ENCODE data around the gene C19orf85.
"Not testable (repeated sequence)": the region's sequence is repeated elsewhere in the genome, so short reads cannot be mapped to it uniquely, and the experiment has no call there.

Gene C19orf85

GRCh38 chr19:55440411-55441105, 24.0 kb downstream of the C19orf85 start:
- TF ChIP-seq ZNF274 (IDR thresholded peaks at IDR 0.05; ENCODE audit: low read depth, low read length) = no peak
- H3K4me3 ChIP-seq (ENCODE audit: low read length) = no peak overlapping the region

- no peak for TF ChIP-seq ZNF274 (IDR thresholded peaks at IDR 0.05; ENCODE audit: low read depth, low read length)
- H3K4me3 ChIP-seq (ENCODE audit: low read length) = no peak overlapping the region
Measured at GRCh38 chr19:55439052-55439451, 25.5 kb downstream of the C19orf85 start.

- H3K4me3 ChIP-seq (ENCODE audit: low read length) = no peak overlapping the region
- no peak for TF ChIP-seq ZNF274 (IDR thresholded peaks at IDR 0.05; ENCODE audit: low read depth, low read length)
Measured at GRCh38 chr19:55437410-55437809, 27.1 kb downstream of the C19orf85 start.

- TF ChIP-seq ZNF274 (IDR thresholded peaks at IDR 0.05; ENCODE audit: low read depth, low read length) = no peak
- no peak overlapping the region for H3K4me3 ChIP-seq (ENCODE audit: low read length)
Measured at GRCh38 chr19:55436847-55437246, 27.7 kb downstream of the C19orf85 start.

GRCh38 chr19:55435020-55435419, 29.5 kb downstream of the C19orf85 start:
- no peak overlapping the region for H3K4me3 ChIP-seq (ENCODE audit: low read length)
- TF ChIP-seq ZNF274 (IDR thresholded peaks at IDR 0.05; ENCODE audit: low read depth, low read length) = no peak

- TF ChIP-seq ZNF274 (IDR thresholded peaks at IDR 0.05; ENCODE audit: low read depth, low read length) = no peak
- no peak overlapping the region for H3K4me3 ChIP-seq (ENCODE audit: low read length)
Measured at GRCh38 chr19:55434356-55434919, 30.1 kb downstream of the C19orf85 start.

GRCh38 chr19:55433292-55433691, 31.3 kb downstream of the C19orf85 start:
- no peak for TF ChIP-seq ZNF274 (IDR thresholded peaks at IDR 0.05; ENCODE audit: low read depth, low read length)
- H3K4me3 ChIP-seq (ENCODE audit: low read length) = no peak overlapping the region

- no peak for TF ChIP-seq ZNF274 (IDR thresholded peaks at IDR 0.05; ENCODE audit: low read depth, low read length)
Measured at GRCh38 chr19:55432241-55432959, 32.2 kb downstream of the C19orf85 start.

GRCh38 chr19:55431183-55431582, 33.4 kb downstream of the C19orf85 start:
- no peak for TF ChIP-seq ZNF274 (IDR thresholded peaks at IDR 0.05; ENCODE audit: low read depth, low read length)
- no peak overlapping the region for H3K4me3 ChIP-seq (ENCODE audit: low read length)

More at GRCh38 chr19:55432241-55432959, 32.2 kb downstream of the C19orf85 start:
- H3K4me3 ChIP-seq (ENCODE audit: low read length) = no peak overlapping the region

GRCh38 chr19:55426042-55426441, 38.5 kb downstream of the C19orf85 start:
- no peak for TF ChIP-seq ZNF274 (IDR thresholded peaks at IDR 0.05; ENCODE audit: low read depth, low read length)
- no peak overlapping the region for H3K4me3 ChIP-seq (ENCODE audit: low read length)

GRCh38 chr19:55424518-55424917, 40.0 kb downstream of the C19orf85 start:
- H3K4me3 ChIP-seq (ENCODE audit: low read length) = no peak overlapping the region
- TF ChIP-seq ZNF274 (IDR thresholded peaks at IDR 0.05; ENCODE audit: low read depth, low read length) = no peak

GRCh38 chr19:55423225-55424005, 41.1 kb downstream of the C19orf85 start:
- TF ChIP-seq ZNF274 (IDR thresholded peaks at IDR 0.05; ENCODE audit: low read depth, low read length) = no peak
- H3K4me3 ChIP-seq (ENCODE audit: low read length) = no peak overlapping the region

- H3K4me3 ChIP-seq (ENCODE audit: low read length) = not testable (repeated sequence)
Measured at GRCh38 chr19:55421281-55421680, 43.3 kb downstream of the C19orf85 start.

- no peak overlapping the region for H3K4me3 ChIP-seq (ENCODE audit: low read length)
- TF ChIP-seq ZNF274 (IDR thresholded peaks at IDR 0.05; ENCODE audit: low read depth, low read length) = no peak
Measured at GRCh38 chr19:55419624-55420236, 44.8 kb downstream of the C19orf85 start.

All from GM08714 (cell line).